GM04503 (cell line): Measurements from ENCODE around the gene MFF.

Experiments used
- DNase-seq: peaks from one replicate; pipeline ENCODE4 v3.0.0-alpha.2; 2012; ENCODE audit warnings: low read depth

Gene MFF

GRCh38 chr2:227324995-227325838, at the start of gene MFF:
Gene MFF (plus strand): TSS chr2:227325251. CDS start chr2:227330666, 5,415 bp downstream.
- DNase-seq: peak; percentile 54

GRCh38 chr2:227280895-227281294, 44.2 kb upstream of the MFF start:
- DNase-seq: no peak

GRCh38 chr2:227285741-227286236, 39.3 kb upstream of the MFF start:
- DNase-seq: no peak

GRCh38 chr2:227287771-227288170, 37.3 kb upstream of the MFF start:
- no peak for DNase-seq

GRCh38 chr2:227292314-227292713, 32.7 kb upstream of the MFF start:
- DNase-seq: no peak

GRCh38 chr2:227293531-227293930, 31.5 kb upstream of the MFF start:
- no peak for DNase-seq

GRCh38 chr2:227295806-227296205, 29.2 kb upstream of the MFF start:
- no peak for DNase-seq

GRCh38 chr2:227296671-227297405, 28.2 kb upstream of the MFF start:
- DNase-seq: no peak

GRCh38 chr2:227301523-227301922, 23.5 kb upstream of the MFF start:
- no peak for DNase-seq

- DNase-seq: no peak
Observed at GRCh38 chr2:227308784-227309183, 16.3 kb upstream of the MFF start.

GRCh38 chr2:227310756-227311110, 14.3 kb upstream of the MFF start:
- no peak for DNase-seq

- no peak for DNase-seq
Observed at GRCh38 chr2:227311861-227312506, 13.1 kb upstream of the MFF start.

- DNase-seq: no peak
Observed at GRCh38 chr2:227312579-227312978, 12.5 kb upstream of the MFF start.

- DNase-seq: no peak
Observed at GRCh38 chr2:227313310-227313709, 11.7 kb upstream of the MFF start.

GRCh38 chr2:227317834-227318233, 7.2 kb upstream of the MFF start:
- no peak for DNase-seq

GRCh38 chr2:227320305-227321094, 4.6 kb upstream of the MFF start:
- no peak for DNase-seq

GRCh38 chr2:227322530-227323205, 2.4 kb upstream of the MFF start:
- no peak for DNase-seq

- no peak for DNase-seq
Observed at GRCh38 chr2:227323818-227324217, 1.2 kb upstream of the MFF start.

GRCh38 chr2:227324642-227324994, 433 bp upstream of the MFF start:
- DNase-seq: no peak

GRCh38 chr2:227325839-227326195, 766 bp downstream of the MFF start:
- DNase-seq: no peak

- no peak for DNase-seq
Observed at GRCh38 chr2:227326783-227327182, 1.7 kb downstream of the MFF start.

- DNase-seq: no peak
Observed at GRCh38 chr2:227335713-227336112, 10.7 kb downstream of the MFF start.
